Activated CD4-positive, alpha-beta T cell treated with anti-CD3 and anti-CD28 coated beads, Interleukin-2, Interleukin-4, amounts not matched to agents 100 ng/mL and 50 ng/mL, durations not matched to agents 16 hours and 8 hours (primary cell): ENCODE data around the gene S100A7A.
"Not testable (repeated sequence)": the region's sequence is repeated elsewhere in the genome, so short reads cannot be mapped to it uniquely, and the experiment has no call there.

ENCODE experiments used
- DNase-seq: peaks from one replicate; pipeline ENCODE4 v3.0.0-alpha.2; 2020; ENCODE audit warnings: low spot score

Gene S100A7A

DNA sequence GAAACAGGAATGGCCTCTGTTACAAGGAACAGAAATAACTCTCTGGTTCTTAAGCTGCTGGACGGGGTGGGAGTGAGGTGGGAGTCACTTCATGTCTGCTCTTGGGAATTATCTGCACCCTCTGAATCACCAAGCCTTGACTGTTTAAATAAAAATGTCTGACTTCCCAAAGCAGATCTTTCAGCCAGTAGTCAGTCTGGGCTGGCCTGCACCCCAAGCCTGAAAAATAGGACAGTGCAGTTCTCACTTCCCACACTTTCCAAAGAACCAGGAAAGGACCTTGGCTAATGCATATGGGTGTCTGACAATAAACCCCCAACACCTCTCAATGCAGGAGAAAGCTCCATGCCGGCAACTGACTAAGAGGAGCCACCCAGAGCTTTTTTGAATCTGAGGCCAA, 43.3 kb downstream of the S100A7A start:
- DNase-seq, result no peak

DNA sequence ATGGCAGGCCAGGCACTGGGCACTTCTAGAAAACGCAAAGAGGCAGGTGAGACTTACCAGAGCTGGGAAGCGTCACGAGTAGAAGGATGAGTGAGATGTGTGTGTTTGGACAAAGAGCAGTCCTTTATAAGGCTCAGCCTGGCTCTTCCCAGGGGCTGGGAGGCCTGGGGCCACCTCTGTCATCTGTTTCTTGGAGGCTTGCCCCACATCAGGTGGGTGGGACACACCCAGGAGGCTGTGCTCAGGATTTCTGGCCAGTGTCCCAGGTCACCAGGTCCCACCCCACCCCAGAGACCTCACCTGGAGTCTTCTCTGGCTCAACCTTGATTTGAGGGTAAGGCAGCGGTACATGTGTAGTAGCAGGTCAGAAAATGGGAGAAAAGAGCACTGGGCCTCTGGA, 44.2 kb downstream of the S100A7A start, which contains the start of gene S100A7:
S100A7 (minus strand) TSS at position 101 of the 400 bp plus-strand sequence. CDS start 1,638 bp downstream, outside the sequence.
- no peak for DNase-seq

DNA sequence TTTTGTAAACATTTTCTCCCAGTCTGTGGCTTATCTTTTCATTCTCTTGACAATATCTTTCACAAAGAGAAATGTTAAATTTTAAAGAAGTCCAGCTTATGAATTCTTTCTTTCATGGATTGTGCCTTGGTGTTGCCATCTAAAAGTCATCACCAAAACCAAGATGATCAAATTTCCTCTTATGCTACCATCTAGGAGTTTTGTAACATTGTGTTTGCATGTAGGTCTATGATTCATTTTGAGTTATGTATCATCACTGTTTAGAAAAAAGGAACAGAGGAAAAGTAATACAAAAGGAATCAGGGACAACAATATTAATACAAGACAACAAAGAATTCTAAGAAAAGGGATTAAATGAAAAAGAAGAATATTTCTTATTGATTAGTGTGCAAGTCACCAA, 46.4 kb downstream of the S100A7A start:
- not testable (repeated sequence) for DNase-seq

DNA sequence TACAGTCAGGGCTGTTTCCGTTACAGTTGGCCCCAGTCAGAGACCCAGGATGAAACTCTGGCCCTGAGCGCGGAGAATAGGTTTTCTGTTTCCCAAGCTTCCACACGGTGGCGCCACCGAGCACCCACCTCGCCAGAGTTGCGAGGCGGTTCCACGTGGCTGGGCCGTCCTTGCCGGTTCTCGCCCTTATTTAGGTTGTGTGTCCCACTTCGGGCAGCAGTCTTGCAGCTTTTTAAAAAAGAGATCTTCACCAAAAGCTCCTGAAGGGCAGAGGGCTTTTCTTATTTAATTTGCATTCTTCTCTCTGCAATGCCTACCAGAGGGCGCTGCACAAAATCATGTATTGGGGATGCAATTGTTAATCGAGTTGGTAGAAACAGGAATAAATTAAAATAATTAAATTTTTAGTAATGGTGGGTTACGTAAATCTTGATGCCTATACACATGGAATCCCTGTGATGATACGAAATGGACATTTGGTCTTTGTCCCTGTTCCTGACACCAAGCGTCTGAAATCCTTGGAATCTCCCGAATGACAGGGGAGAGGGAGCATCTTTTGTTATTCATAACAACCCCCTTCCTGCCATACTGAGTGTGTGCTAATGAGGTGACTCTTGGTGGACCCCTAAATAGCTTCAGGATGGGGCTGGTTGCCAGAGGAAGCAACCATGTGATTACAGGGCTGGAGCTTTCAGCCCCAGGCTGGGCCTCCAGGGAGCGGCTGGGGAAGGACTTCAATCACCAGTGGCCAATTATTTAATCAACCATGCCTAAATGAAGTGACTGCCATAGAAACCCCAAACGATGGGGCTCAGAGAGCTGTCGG, 49.7 kb downstream of the S100A7A start:
- peak; percentile 66 for DNase-seq

DNA sequence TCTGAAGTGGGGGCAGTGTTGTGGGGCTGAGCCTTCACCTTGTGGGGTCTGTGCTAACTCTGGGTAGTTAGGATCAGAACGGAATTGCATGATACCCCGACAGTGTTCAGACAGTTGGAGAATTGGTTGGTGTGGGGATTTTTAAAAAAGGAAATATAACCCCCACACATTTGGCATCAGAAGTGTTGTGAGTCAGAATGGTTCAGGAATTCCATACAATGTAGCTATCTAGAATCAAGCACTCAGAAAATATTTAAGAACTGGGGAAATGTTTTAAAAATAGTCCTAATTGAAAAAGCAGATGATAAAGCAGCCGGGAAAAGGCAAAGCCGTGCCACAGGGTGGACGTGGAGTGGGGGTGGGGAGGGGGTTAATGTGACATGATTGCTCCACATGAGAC, 50.6 kb downstream of the S100A7A start:
- no peak for DNase-seq

DNA sequence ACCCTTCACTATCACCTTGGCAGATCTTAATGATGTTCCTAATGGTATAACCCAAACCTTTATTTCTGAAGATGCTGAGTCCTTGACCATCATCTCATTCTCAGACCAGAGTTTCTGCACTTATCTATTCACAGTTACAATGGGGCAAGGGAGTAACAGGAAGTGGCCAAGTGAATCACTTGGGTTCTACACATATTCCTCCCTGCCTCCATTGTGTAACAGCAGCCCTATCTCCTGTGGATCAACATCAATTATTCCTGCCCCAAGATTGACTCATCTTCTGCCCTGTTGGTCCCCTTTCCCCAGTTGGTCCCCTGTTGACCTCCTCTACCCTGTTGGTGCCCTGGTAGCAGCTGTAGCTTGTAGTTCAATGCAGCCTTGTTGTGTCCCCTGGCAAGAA, 54.4 kb downstream of the S100A7A start:
- no peak for DNase-seq
